CD4-positive, alpha-beta T cell treated with Interleukin-1 beta for 1 hour (primary cell): ENCODE measurements around the gene LBHD2.
A peak's percentile ranks its signal among the peaks of the same experiment; 100 is the strongest.
"Not testable (repeated sequence)": the region's sequence is repeated elsewhere in the genome, so short reads cannot be mapped to it uniquely, and the experiment has no call there.

Experiments
- DNase-seq, 2 donors: peaks; one replicate each; pipeline ENCODE4 v3.0.0-alpha.2; 2020 to 2022

The LBHD2 gene

DNA sequence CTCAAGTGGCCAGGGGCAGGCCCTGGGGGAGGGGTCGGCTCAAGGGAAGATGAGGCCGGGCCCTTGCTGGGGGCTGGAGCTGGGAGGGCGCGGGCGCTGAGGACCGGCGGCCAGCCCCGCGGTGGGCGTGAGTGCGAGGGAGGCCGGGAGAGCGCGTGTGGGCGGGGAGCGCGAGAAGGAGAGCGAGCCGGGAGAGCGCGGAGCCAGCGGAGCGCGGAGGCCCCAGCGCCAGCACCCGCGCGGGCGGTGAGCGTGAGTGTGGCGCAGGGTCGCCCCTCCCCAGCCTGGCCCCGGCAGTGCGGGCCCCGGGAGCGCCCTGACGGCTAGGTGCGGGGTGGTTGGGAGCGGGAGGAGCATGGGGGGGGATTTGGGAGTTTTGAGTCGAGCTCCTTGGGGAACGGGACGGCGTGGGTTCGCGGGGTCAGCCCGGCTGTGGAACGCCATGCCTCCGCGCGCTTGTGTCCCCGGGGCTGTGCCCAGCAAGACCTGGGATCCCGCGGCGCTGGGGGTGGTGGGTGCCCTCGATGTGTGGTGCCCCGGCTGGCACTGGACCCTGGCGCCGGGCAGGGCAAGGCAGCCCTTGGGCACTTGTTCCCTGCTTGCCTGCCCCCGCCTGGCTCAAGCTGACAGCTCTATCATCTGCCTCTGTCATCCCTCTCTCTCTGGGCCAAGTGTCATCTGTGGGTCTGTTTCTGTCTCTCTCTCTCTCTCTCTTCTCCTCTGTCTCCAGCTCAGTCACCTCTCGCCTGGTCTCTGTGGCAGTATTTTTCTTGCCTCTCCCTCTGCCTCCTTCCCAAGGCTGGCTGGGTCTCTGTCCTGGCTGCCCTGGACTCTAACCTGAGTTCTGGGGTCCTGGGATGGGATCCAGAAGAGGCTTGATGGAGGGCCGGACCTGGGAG lies at the start of gene LBHD2:
TSS of gene LBHD2 (plus strand) at position 190 of the 899 bp plus-strand sequence. CDS start 1,803 bp downstream, outside the sequence.
- no peak for DNase-seq

- no peak for DNase-seq
Observed at GRCh38 chr14:103041464-103041863, 42.5 kb upstream of the LBHD2 start.

DNA sequence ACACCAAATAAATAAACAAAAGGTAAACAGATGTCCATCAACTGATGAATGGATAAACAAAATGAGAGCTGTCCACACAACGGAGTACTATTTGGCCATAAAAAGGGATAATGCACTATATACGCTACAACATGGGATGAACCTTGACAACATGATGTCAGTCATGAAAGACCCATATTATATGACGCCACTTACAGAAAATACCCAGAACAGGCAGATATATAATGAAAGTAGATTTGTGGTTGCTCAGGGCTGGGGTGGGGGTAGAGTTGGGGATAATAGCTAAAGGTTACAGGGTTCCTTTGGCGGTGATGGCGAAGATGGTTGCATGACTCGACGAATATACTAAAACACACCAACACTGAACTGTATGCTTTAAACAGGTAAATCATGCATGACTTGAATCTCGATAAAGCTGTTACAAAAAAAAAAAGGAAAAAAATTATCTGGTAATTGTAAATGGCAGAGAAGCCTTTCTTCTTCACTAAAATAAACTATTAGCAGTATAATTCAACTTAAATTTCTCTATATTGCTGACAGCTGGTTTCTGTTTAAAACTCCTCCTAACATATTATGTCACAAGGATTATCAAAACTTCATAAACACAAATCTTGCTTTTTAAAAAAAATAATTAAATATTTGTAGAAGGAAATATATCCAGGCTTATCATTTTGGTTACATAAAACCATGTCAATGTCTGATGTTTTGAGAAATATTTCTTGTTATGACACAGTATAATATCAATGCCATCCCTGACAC lies 40.6 kb upstream of the LBHD2 start:
- DNase-seq = no peak

DNA sequence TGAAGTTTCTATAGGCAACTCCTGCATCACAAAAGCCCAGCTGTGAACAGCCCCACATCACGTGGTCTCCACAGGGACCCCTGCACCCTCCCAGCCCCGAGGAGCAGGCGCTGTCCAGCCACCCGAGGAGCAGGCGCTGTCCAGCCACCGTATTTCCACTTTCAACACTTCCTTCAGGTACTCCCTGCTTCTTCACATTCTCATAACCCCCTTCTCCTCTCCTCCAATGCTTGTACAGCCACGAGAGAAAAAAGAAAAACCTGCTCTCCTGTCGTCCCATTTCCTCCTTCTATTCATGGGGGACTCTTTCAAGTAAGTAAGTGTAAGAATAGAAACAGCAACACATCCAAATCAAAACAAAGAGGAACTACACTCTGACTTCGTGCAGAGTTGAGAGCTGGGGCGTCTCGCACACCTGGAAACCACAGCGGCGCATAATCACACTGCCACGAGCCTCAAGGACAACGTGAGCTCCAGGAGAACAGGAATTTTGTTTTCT lies 38.6 kb upstream of the LBHD2 start:
- peak in 1 of 2 donors; percentile 2 for DNase-seq

- not testable (repeated sequence) for DNase-seq
Observed at GRCh38 chr14:103047453-103047852, 36.6 kb upstream of the LBHD2 start.

DNA sequence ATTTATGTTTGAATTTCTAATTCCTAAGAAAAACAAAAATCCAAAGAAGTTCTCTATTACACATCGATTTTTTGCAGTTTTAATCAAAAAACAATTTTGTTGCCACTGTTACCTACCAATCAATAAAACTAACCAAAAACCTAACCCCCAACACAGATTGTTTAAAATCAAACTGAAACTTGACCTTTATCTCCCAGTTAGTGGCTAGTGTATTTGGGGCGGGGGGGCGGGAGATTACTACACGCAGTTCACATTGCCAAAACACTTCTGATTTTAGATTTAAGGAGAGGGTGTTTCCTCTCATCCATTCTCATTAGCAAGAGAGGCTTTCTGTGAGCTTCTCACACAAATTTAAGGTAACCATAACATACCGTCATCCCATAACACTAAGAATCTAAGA lies 33.1 kb upstream of the LBHD2 start:
- DNase-seq = no peak

DNA sequence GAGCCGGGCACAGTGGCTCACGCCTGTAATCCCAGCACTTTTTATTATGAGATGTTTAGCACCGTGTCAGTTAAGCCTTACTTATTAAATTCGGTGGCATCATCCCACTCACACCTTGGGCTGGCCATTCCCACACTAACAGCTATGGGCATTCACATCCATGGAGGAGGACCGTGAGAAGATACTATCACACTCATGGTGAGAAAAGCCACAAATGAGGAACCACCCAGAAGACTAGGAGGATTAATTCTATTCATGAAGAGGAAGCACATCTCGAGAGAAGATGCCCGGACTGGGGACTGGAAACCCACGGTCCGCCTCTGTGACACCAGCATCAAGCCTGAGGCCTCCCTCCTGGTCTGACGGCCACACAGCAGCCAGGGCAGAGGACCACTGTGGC lies 31.6 kb upstream of the LBHD2 start:
- DNase-seq = peak in 1 of 2 donors; percentile 2

- no peak for DNase-seq
Observed at GRCh38 chr14:103055695-103056094, 28.3 kb upstream of the LBHD2 start.

GRCh38 chr14:103056322-103057027 lies 27.5 kb upstream of the LBHD2 start:
- no peak for DNase-seq

DNA sequence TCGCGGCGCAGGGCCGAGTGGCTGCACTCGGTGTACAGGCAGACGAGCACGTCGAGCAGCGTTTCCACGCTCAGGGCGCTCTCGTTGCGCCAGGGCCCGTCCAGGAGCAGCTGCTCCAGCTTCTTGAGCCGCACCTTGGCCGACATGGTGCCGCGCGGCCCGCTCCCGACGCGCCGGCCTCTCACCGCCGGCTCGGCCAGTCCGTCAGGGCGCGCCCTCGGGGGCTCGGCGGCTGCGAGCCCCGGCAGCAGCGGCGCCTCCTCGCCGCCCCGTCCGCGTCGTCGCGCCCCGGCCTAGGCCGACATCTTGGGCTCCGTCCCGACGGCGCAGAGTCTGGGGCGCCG lies 27.0 kb upstream of the LBHD2 start:
- DNase-seq = no peak

GRCh38 chr14:103057372-103058163 lies 26.4 kb upstream of the LBHD2 start, which contains the start of gene CDC42BPB:
Gene CDC42BPB, minus strand, starts transcription at chr14:103057549. Its CDS starts 376 bp downstream, at chr14:103057173.
- peak; percentile 68 to 74 for DNase-seq

DNA sequence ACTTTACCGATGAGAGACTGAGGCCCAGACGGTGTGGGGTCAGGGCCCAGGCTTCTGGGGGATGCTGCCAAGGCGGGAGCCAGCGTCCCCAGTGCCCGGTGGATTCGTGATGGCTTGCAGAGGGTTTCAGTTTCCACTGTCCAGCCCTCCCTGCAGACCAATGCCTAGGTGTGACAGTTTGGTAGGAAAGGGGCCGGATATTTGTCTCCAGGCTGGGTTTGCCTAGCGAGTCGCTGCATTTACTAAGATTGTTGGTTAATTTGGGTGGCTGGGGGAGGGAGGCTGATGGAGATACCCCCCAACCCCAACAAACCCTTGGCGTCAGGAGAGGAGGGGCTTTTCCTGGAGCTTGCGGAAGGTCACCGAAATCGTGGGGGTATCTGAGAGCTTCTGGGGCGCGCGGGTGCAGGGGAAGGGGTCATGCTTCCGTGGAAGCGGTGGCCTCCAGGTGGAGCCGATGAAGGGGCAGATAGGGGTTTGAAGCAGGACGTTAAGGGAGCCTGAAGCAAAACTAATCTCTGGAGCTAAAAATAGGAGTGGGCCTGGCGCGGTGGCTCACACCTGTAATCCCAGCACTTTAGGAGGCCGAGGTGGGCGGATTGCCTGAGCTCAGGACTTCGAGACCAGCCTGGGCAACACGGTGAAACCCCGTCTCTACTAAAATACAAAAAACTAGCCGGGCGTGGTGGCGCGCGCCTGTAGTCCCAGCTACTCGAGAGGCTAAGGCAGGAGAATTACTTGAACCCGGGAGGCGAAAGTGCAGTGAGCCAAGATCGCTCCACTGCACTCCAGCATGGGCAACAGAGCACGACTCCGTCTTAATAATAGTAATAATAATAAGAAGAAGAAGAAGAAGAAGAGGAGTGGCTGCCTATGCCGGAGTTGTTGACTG lies 25.6 kb upstream of the LBHD2 start:
- no peak for DNase-seq

DNA sequence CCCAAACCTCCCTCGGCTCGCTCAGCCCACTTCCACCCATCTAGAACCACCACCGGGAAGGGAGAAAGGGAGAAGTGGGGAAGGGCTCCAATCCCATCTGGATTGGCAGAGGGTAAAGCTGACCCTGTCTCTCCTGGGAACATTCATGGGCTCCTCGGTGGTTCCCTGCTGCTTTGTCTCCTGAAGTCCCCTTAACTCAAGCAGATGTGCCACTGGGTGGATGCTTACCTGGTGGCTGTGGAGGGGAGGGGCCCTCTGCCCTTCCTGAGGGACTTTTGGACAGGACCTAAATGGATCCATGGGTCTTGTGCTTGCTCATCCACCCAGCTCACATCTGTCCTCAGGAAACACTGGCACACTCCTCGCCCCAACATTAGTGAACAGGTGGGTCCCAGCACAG lies 24.5 kb upstream of the LBHD2 start:
- DNase-seq = no peak

GRCh38 chr14:103061482-103061976 lies 22.5 kb upstream of the LBHD2 start:
- no peak for DNase-seq

GRCh38 chr14:103064436-103064835 lies 19.6 kb upstream of the LBHD2 start:
- DNase-seq = no peak

- DNase-seq = no peak
Observed at GRCh38 chr14:103064978-103065377, 19.0 kb upstream of the LBHD2 start.

- DNase-seq = no peak
Observed at GRCh38 chr14:103065861-103066260, 18.1 kb upstream of the LBHD2 start.

GRCh38 chr14:103066399-103066798 lies 17.6 kb upstream of the LBHD2 start:
- no peak for DNase-seq

DNA sequence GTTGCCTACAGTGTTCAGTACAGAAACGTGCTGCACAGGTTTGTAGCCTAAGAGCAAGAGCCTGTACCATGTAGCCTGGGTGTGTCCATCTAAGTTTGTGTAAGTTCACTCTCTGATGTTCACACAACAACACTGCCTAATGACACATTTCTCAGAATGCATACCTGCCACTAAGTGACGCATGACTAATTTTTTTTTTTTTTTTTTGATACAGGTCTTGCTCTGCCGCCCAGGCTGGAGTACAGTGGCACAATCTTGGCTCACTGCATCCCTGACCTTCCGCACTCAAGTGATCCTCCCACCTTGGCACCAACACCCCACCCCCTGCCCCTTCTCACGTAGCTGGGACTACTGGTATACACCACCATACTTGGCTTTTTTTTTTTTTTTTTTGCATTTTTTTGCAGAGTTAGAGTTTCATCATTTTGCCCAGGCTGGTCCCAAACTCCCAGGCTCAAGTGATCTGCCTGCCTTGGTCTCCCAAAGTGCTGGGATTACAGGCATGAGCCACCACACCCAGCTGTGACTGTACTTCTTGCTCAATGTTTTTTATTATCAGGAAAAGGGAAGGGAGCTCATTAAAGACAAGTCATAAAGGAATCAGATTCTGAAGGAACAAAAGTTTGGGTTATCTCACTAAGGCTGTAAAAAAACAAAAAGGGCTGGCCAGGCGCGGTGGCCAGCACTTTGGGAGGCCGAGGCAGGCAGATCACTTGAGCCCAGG lies 16.6 kb upstream of the LBHD2 start:
- no peak for DNase-seq

DNA sequence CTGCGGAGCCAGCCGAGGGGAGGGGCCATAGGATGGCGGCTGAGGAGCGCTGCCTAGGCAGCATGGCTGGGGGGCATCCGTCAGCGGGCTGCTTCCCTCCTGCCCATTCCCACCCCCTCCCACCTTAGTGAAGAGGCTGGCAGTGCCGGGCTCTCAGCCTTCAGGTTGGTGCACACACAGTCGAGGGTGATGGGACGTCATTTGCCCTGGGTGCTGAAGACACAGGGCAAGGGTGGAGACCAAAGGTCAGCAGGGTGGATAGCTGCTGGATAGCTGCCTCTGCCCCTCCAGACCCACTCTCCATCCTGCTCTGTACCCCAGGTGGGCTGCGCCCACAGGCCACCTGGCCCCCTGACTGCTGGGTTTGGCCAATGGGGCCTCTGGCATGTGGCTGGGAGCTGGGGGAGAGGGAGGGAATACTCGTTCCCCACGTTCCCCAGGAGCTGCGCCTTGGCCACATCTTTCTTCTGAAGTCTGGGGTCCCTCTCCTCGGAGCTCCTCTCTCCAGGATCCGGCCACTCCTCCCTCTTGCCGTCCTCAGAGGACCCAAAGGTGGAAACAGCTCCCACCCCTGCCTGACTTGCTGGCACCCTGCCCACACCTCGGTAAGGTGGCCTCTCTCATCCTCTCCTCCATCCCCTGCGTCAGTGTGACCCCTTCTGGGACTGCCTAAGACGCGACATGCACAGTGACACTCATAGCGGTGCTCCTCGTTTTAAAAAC lies 15.5 kb upstream of the LBHD2 start:
- DNase-seq = no peak
